KMS-11 (cell line): ENCODE results near the gene PTGDS.

Source experiments
- H2AFZ ChIP-seq: fragments of 200-600 bp; sonication (generic); 2 replicates; pipeline ENCODE4 v1.6.1; 2016; ENCODE audit warnings: antibody characterized with exemption, mixed run types, low read depth
- H3K27ac ChIP-seq: fragments of 200-600 bp; sonication (generic); 2 replicates; pipeline ENCODE4 v1.6.1; 2016; ENCODE audit warnings: mild to moderate bottlenecking, mixed run types
- H3K27me3 ChIP-seq: fragments of 200-600 bp; sonication (generic); 2 replicates; pipeline ENCODE4 v1.6.1; 2017; ENCODE audit warnings: mild to moderate bottlenecking, low read depth, mixed run types, moderate library complexity; ENCODE audit not compliant: insufficient read depth
- H3K36me3 ChIP-seq: fragments of 200-600 bp; sonication (generic); 2 replicates; pipeline ENCODE4 v1.6.1; 2017; ENCODE audit warnings: mild to moderate bottlenecking, mixed run types; ENCODE audit not compliant: insufficient read depth
- H3K4me1 ChIP-seq: fragments of 200-600 bp; sonication (generic); 2 replicates; pipeline ENCODE4 v1.6.1; 2016; ENCODE audit warnings: mild to moderate bottlenecking, low read depth, mixed run types; ENCODE audit not compliant: poor library complexity, severe bottlenecking
- H3K4me2 ChIP-seq: fragments of 200-600 bp; sonication (generic); 2 replicates; pipeline ENCODE4 v1.7.0; 2016; ENCODE audit warnings: mild to moderate bottlenecking, mixed run types
- H3K4me3 ChIP-seq: fragments of 200-600 bp; sonication (generic); IDR thresholded peaks from 2 replicates; pipeline ENCODE4 v1.6.1; 2017; ENCODE audit warnings: low read depth, low read length, mixed read lengths; ENCODE audit not compliant: insufficient read depth
- H3K79me2 ChIP-seq: fragments of 200-600 bp; sonication (generic); 2 replicates; pipeline ENCODE4 v1.6.1; 2016; ENCODE audit warnings: low read depth, mixed run types; ENCODE audit not compliant: insufficient read depth
- H3K9ac ChIP-seq: fragments of 200-600 bp; sonication (generic); 2 replicates; pipeline ENCODE4 v1.6.1; 2016; ENCODE audit warnings: mild to moderate bottlenecking, mixed run types
- H4K20me1 ChIP-seq: fragments of 200-600 bp; sonication (generic); 2 replicates; pipeline ENCODE4 v1.6.1; 2016; ENCODE audit warnings: mild to moderate bottlenecking, mixed run types; ENCODE audit not compliant: insufficient read depth
- TF ChIP-seq, protein P1 (sequence below): fragments of 200-600 bp; sonication (generic); conservative IDR thresholded peaks from 2 replicates; pipeline ENCODE4 v1.6.1; 2017; ENCODE audit warnings: low read depth, mild to moderate bottlenecking, antibody characterized with exemption, low read length, moderate library complexity, mixed read lengths

Gene PTGDS

DNA sequence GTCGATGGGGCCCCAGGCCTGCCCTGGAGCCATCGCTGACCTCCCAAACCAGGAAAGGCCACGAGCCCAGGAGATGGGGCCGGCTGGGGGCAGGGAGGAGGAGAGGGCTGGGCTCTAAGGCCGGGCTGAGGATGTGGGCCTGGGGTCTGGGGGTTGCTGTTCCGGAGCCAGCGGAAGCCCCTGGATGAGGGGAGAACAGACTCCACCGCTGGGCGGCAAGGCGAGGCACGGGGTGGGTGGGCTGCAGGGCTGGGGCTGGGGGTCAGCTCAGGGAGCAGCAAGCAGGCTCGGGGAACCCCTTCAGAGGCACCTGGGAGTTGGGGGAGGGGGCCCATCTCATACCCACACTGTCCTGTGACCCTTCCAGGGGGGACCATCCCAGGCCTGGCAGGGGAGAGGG is 13.6 kb upstream of the PTGDS start:
- no peak overlapping the region for H3K4me2 ChIP-seq
- TF ChIP-seq, protein P1, sequence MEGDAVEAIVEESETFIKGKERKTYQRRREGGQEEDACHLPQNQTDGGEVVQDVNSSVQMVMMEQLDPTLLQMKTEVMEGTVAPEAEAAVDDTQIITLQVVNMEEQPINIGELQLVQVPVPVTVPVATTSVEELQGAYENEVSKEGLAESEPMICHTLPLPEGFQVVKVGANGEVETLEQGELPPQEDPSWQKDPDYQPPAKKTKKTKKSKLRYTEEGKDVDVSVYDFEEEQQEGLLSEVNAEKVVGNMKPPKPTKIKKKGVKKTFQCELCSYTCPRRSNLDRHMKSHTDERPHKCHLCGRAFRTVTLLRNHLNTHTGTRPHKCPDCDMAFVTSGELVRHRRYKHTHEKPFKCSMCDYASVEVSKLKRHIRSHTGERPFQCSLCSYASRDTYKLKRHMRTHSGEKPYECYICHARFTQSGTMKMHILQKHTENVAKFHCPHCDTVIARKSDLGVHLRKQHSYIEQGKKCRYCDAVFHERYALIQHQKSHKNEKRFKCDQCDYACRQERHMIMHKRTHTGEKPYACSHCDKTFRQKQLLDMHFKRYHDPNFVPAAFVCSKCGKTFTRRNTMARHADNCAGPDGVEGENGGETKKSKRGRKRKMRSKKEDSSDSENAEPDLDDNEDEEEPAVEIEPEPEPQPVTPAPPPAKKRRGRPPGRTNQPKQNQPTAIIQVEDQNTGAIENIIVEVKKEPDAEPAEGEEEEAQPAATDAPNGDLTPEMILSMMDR, result no peak
- no peak overlapping the region for H3K27ac ChIP-seq
- H3K9ac ChIP-seq, result no peak overlapping the region
- H3K4me1 ChIP-seq, result peaks cover 41% of the 10 kb centered on the region
- no peaks in the 10 kb centered on the region for H3K36me3 ChIP-seq
- no peak overlapping the region for H2AFZ ChIP-seq
- H4K20me1 ChIP-seq, result no peaks in the 10 kb centered on the region
- no peak overlapping the region for H3K4me3 ChIP-seq
- H3K27me3 ChIP-seq, result no peaks in the 10 kb centered on the region; the same call in 1 of the 2 replicates
- H3K79me2 ChIP-seq, result no peaks in the 10 kb centered on the region

DNA sequence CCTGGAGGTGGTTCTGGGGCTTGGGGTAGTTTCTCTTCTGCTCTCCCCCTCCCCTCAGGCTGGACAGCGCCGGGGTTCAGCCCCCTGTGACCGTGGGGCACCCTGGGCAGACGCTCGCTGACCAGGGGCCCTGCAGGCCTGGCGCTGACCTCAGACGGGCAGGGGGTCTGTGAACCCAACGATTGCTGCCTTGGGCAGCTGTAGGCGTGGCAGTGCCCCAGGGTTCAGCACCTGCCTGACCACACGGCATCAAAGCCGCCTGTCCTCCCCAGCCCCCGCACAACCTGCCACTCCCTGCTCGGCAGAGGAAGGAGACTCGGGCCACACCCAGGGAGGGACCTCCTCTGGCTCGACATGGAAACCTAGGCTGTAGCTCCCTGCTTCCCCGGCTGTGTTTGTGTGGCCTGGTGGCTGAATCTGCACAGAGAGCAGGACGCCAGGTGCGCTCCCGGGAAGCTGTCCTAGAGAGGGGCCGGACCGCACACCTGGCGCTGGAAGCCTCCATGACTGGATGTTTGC is 13.1 kb upstream of the PTGDS start:
- H3K9ac ChIP-seq, result no peak overlapping the region
- H2AFZ ChIP-seq, result no peak overlapping the region
- H3K27me3 ChIP-seq, result no peaks in the 10 kb centered on the region; the same call in 1 of the 2 replicates
- no peaks in the 10 kb centered on the region for H4K20me1 ChIP-seq
- H3K36me3 ChIP-seq, result no peaks in the 10 kb centered on the region
- H3K27ac ChIP-seq, result no peak overlapping the region
- no peaks in the 10 kb centered on the region for H3K79me2 ChIP-seq
- H3K4me1 ChIP-seq, result peaks cover 40% of the 10 kb centered on the region
- H3K4me2 ChIP-seq, result peak overlapping the region; percentile 25; the same call in 1 of the 2 replicates
- TF ChIP-seq, protein P1, result no peak
- no peak overlapping the region for H3K4me3 ChIP-seq

DNA sequence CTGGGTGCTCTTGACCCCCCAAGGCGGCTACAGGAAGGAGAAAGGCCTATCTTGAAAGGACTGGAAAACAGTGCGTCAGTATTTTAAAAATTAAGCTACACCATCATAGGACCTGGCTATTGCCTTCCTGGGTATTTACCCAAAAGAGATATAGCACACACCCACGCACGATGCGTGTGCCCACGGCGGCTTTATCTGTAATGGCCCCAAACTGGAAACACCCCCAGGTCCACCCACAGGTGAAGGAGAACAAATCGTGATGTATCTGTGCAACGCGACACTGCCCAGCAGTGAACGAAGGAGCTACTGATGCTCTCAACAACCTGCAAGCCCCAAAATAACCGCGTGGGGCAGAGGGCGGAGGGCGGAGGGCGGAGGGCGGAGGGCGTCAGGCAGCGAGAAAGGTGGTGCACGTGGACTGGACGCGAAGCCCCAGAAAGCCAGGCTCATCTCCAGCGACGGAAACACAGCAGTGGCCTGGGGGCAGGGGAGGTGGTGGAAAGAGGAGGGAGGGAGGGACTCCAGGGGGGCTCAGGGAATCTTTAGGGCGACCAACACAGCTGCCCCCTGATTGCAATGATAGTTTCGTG is 12.4 kb upstream of the PTGDS start:
- H3K9ac ChIP-seq, result no peak overlapping the region
- H3K27me3 ChIP-seq, result no peaks in the 10 kb centered on the region; the same call in 1 of the 2 replicates
- no peaks in the 10 kb centered on the region for H3K79me2 ChIP-seq
- TF ChIP-seq, protein P1, result no peak
- H3K27ac ChIP-seq, result no peak overlapping the region
- H3K4me1 ChIP-seq, result peaks cover 33% of the 10 kb centered on the region
- no peaks in the 10 kb centered on the region for H4K20me1 ChIP-seq
- no peak overlapping the region for H3K4me3 ChIP-seq
- H3K36me3 ChIP-seq, result no peaks in the 10 kb centered on the region
- no peak overlapping the region for H3K4me2 ChIP-seq
- H2AFZ ChIP-seq, result no peak overlapping the region

DNA sequence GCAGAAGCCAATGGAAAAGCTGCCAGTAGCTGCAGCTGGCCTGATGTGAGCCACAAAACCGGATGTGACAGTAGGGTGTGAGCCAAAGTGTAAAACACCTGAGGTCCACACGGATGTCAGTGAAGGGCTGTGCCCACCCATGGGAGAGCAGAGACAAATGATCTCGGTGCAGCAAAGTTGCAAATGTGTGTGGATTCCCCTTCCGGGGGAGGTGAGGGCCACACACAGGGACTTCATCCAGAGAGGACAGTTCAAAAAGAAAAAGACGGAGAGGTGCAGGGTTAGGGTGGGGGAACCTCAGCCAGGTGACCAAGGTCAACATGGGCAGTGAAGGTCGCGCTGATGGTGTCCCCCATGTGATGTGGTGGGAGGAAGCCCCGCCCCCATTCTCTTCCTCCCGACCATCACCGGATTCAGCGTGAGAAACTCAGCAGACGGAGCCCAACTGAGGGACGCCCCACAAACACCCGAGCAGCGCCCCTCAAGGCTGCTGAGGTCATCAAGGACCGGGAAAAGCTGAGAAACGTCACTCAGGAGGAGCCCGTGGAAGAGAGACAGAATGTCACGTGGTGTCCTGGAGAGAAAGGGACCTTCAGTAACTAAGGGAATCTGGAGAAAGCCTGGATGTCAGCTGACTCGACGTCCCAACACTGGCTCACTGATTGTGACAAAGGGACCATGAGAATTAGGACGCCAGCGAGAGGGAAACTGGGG is 11.4 kb upstream of the PTGDS start:
- H4K20me1 ChIP-seq, result no peaks in the 10 kb centered on the region
- H2AFZ ChIP-seq, result peak overlapping the region; percentile 35; the same call in 1 of the 2 replicates
- peaks cover 29% of the 10 kb centered on the region for H3K4me1 ChIP-seq
- H3K4me2 ChIP-seq, result peak overlapping the region; percentile 46; the same call in 1 of the 2 replicates
- no peak overlapping the region for H3K4me3 ChIP-seq
- no peaks in the 10 kb centered on the region for H3K79me2 ChIP-seq
- no peaks in the 10 kb centered on the region for H3K36me3 ChIP-seq
- no peaks in the 10 kb centered on the region; the same call in 1 of the 2 replicates for H3K27me3 ChIP-seq
- TF ChIP-seq, protein P1, result no peak
- no peak overlapping the region for H3K27ac ChIP-seq
- H3K9ac ChIP-seq, result no peak overlapping the region
